GM12891 (cell line): ENCODE data around the gene DTWD2.
"Not testable (repeated sequence)": the region's sequence is repeated elsewhere in the genome, so short reads cannot be mapped to it uniquely, and the experiment has no call there.

ENCODE experiments used
- PAX5 ChIP-seq: IDR thresholded peaks from 2 replicates; pipeline ENCODE4 v1.6.1; 2011; ENCODE audit warnings: low read length, moderate library complexity, mild to moderate bottlenecking; ENCODE audit not compliant: insufficient read depth, severe bottlenecking
- POLR2A ChIP-seq: IDR thresholded peaks from 2 replicates; pipeline ENCODE4 v1.6.1; 2011; ENCODE audit warnings: low read depth, low read length, control low read depth
- POLR2AphosphoS5 ChIP-seq: IDR thresholded peaks from 2 replicates; pipeline ENCODE4 v1.6.1; 2011; ENCODE audit warnings: low read depth, low read length, control low read depth
- POU2F2 ChIP-seq: IDR thresholded peaks from 2 replicates; pipeline ENCODE4 v1.6.1; 2011; ENCODE audit warnings: low read depth, mild to moderate bottlenecking, control low read depth, low read length, moderate library complexity
- SPI1 ChIP-seq: IDR thresholded peaks from 2 replicates; pipeline ENCODE4 v1.6.1; 2011; ENCODE audit warnings: low read depth, low read length, control low read depth
- TAF1 ChIP-seq: IDR thresholded peaks from 2 replicates; pipeline ENCODE4 v1.6.1; 2011; ENCODE audit warnings: low read depth, low read length, control low read depth

DNA sequence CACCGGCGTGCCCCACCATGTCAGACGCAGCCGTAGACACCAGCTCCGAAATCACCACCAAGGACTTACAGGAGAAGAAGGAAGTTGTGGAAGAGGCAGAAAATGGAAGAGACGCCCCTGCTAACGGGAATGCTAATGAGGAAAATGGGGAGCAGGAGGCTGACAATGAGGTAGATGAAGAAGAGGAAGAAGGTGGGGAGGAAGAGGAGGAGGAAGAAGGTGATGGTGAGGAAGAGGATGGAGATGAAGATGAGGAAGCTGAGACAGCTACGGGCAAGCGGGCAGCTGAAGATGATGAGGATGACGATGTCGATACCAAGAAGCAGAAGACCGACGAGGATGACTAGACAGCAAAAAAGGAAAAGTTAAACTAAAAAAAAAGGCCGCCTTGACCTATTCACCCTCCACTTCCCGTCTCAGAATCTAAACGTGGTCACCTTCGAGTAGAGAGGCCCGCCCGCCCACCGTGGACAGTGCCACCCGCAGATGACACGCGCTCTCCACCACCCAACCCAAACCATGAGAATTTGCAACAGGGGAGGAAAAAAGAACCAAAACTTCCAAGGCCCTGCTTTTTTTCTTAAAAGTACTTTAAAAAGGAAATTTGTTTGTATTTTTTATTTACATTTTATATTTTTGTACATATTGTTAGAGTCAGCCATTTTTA is 14.4 kb downstream of the DTWD2 start:
- not testable (repeated sequence) for TF ChIP-seq TAF1, POLR2A, SPI1, POLR2AphosphoS5, PAX5, POU2F2
